ENCODE results near the gene IFT74.

IFT74 gene

GRCh38 chr9:26946753-26947727 is 9.2 kb upstream of the IFT74 start, which contains the start of gene PLAA:
TSS of gene PLAA (minus strand) at chr9:26947242. CDS start at chr9:26947045, 197 bp downstream.
- peak; percentile 82 for DNase-seq (ENCODE audit: insufficient read length)
- peak; percentile 93 for FAIRE-seq
- TF ChIP-seq POLR2AphosphoS5 (IDR thresholded peaks at IDR 0.05; ENCODE audit: low read depth, low read length): peak; percentile 73
- peak; percentile 74 for TF ChIP-seq POLR2A (IDR thresholded peaks at IDR 0.05; ENCODE audit: low read depth, low read length)
- TF ChIP-seq TAF1 (IDR thresholded peaks at IDR 0.05; ENCODE audit: borderline replicate concordance, low read depth, low read length): peak; percentile 77

GRCh38 chr9:26947736-26948135 is 8.5 kb upstream of the IFT74 start:
- no peak for DNase-seq (ENCODE audit: insufficient read length)
- FAIRE-seq: no peak
- TF ChIP-seq POLR2AphosphoS5 (IDR thresholded peaks at IDR 0.05; ENCODE audit: low read depth, low read length) (no peak), POLR2A (IDR thresholded peaks at IDR 0.05; ENCODE audit: low read depth, low read length) (no peak), TAF1 (IDR thresholded peaks at IDR 0.05; ENCODE audit: borderline replicate concordance, low read depth, low read length) (no peak)

- DNase-seq (ENCODE audit: insufficient read length) (no peak), FAIRE-seq (no peak)
- TF ChIP-seq TAF1 (IDR thresholded peaks at IDR 0.05; ENCODE audit: borderline replicate concordance, low read depth, low read length): no peak
- no peak for TF ChIP-seq POLR2AphosphoS5 (IDR thresholded peaks at IDR 0.05; ENCODE audit: low read depth, low read length)
- no peak for TF ChIP-seq POLR2A (IDR thresholded peaks at IDR 0.05; ENCODE audit: low read depth, low read length)
Observed at GRCh38 chr9:26949637-26950069, 6.6 kb upstream of the IFT74 start.

GRCh38 chr9:26950521-26950920 is 5.7 kb upstream of the IFT74 start:
- DNase-seq (ENCODE audit: insufficient read length) (no peak), FAIRE-seq (no peak)
- TF ChIP-seq POLR2AphosphoS5 (IDR thresholded peaks at IDR 0.05; ENCODE audit: low read depth, low read length) (no peak), POLR2A (IDR thresholded peaks at IDR 0.05; ENCODE audit: low read depth, low read length) (no peak), TAF1 (IDR thresholded peaks at IDR 0.05; ENCODE audit: borderline replicate concordance, low read depth, low read length) (no peak)

GRCh38 chr9:26951794-26952193 is 4.4 kb upstream of the IFT74 start:
- no peak for DNase-seq (ENCODE audit: insufficient read length)
- FAIRE-seq: no peak
- TF ChIP-seq TAF1 (IDR thresholded peaks at IDR 0.05; ENCODE audit: borderline replicate concordance, low read depth, low read length) (no peak), POLR2A (IDR thresholded peaks at IDR 0.05; ENCODE audit: low read depth, low read length) (no peak), POLR2AphosphoS5 (IDR thresholded peaks at IDR 0.05; ENCODE audit: low read depth, low read length) (no peak)

- TF ChIP-seq TAF1 (IDR thresholded peaks at IDR 0.05; ENCODE audit: borderline replicate concordance, low read depth, low read length) (no peak), POLR2AphosphoS5 (IDR thresholded peaks at IDR 0.05; ENCODE audit: low read depth, low read length) (0 out of 2 replicates have a peak, but pooled peaks have one; percentile 34), POLR2A (IDR thresholded peaks at IDR 0.05; ENCODE audit: low read depth, low read length) (peak; percentile 56; the same call in 1 of the 2 replicates)
- FAIRE-seq (no peak), DNase-seq (ENCODE audit: insufficient read length) (no peak)
Observed at GRCh38 chr9:26954050-26954508, 2.1 kb upstream of the IFT74 start.

- peak; percentile 21 for FAIRE-seq
- no peak for DNase-seq (ENCODE audit: insufficient read length)
- TF ChIP-seq POLR2AphosphoS5 (IDR thresholded peaks at IDR 0.05; ENCODE audit: low read depth, low read length) (no peak; the same call in 1 of the 2 replicates), POLR2A (IDR thresholded peaks at IDR 0.05; ENCODE audit: low read depth, low read length) (peak; percentile 51; the same call in 1 of the 2 replicates)
Observed at GRCh38 chr9:26955222-26955903, 849 bp upstream of the IFT74 start.

- no peak for FAIRE-seq
- TF ChIP-seq TAF1 (IDR thresholded peaks at IDR 0.05; ENCODE audit: borderline replicate concordance, low read depth, low read length) (no peak), POLR2A (IDR thresholded peaks at IDR 0.05; ENCODE audit: low read depth, low read length) (no peak), POLR2AphosphoS5 (IDR thresholded peaks at IDR 0.05; ENCODE audit: low read depth, low read length) (no peak)
- DNase-seq (ENCODE audit: insufficient read length): no peak
Observed at GRCh38 chr9:26956860-26957233, 635 bp downstream of the IFT74 start.

- DNase-seq (ENCODE audit: insufficient read length): no peak
- no peak for FAIRE-seq
- TF ChIP-seq POLR2AphosphoS5 (IDR thresholded peaks at IDR 0.05; ENCODE audit: low read depth, low read length) (no peak), TAF1 (IDR thresholded peaks at IDR 0.05; ENCODE audit: borderline replicate concordance, low read depth, low read length) (no peak), POLR2A (IDR thresholded peaks at IDR 0.05; ENCODE audit: low read depth, low read length) (no peak)
Observed at GRCh38 chr9:26971721-26972120, 15.5 kb downstream of the IFT74 start.

GRCh38 chr9:26973989-26974388 is 17.8 kb downstream of the IFT74 start:
- FAIRE-seq (no peak), DNase-seq (ENCODE audit: insufficient read length) (no peak)
- no peak for TF ChIP-seq POLR2AphosphoS5 (IDR thresholded peaks at IDR 0.05; ENCODE audit: low read depth, low read length)
- TF ChIP-seq TAF1 (IDR thresholded peaks at IDR 0.05; ENCODE audit: borderline replicate concordance, low read depth, low read length): no peak
- no peak for TF ChIP-seq POLR2A (IDR thresholded peaks at IDR 0.05; ENCODE audit: low read depth, low read length)

- no peak for DNase-seq (ENCODE audit: insufficient read length)
- no peak for FAIRE-seq
- no peak for TF ChIP-seq TAF1 (IDR thresholded peaks at IDR 0.05; ENCODE audit: borderline replicate concordance, low read depth, low read length)
- no peak for TF ChIP-seq POLR2AphosphoS5 (IDR thresholded peaks at IDR 0.05; ENCODE audit: low read depth, low read length)
- TF ChIP-seq POLR2A (IDR thresholded peaks at IDR 0.05; ENCODE audit: low read depth, low read length): no peak
Observed at GRCh38 chr9:26974927-26975326, 18.7 kb downstream of the IFT74 start.

Measured in GM12892 (cell line).